Subcutaneous abdominal adipose tissue (tissue), 5 donors: ENCODE results near the gene PRMT3.

Experiments
- H3K27ac ChIP-seq: one replicate; pipeline ENCODE4 v1.7.0; 2013; ENCODE audit warnings: low read depth, mild to moderate bottlenecking, inconsistent platforms, low read length, moderate library complexity
- H3K27me3 ChIP-seq, 5 donors: one replicate each; pipeline ENCODE4 v1.7.0; 2013; ENCODE audit warnings: low read length in 5 of 5, inconsistent platforms in 1 of 5; ENCODE audit not compliant: control insufficient read depth in 5 of 5, insufficient read depth in 4 of 5
- H3K36me3 ChIP-seq, 5 donors: one replicate each; pipeline ENCODE4 v1.7.0; 2013; ENCODE audit warnings: low read length in 5 of 5; ENCODE audit not compliant: control insufficient read depth in 5 of 5, insufficient read depth in 5 of 5
- H3K4me1 ChIP-seq, 5 donors: one replicate each; pipeline ENCODE4 v1.7.0; 2013; ENCODE audit warnings: low read length in 5 of 5, mild to moderate bottlenecking in 3 of 5, moderate library complexity in 1 of 5; ENCODE audit not compliant: control insufficient read depth in 5 of 5, insufficient read depth in 5 of 5
- H3K4me3 ChIP-seq, 5 donors: one replicate each; pipeline ENCODE4 v1.7.0; 2013; ENCODE audit warnings: low read length in 5 of 5, low read depth in 1 of 5
- H3K9ac ChIP-seq, 5 donors: one replicate each; pipeline ENCODE4 v1.7.0; 2013; ENCODE audit warnings: low read length in 5 of 5, mild to moderate bottlenecking in 4 of 5, moderate library complexity in 3 of 5
- H3K9me3 ChIP-seq, 5 donors: one replicate each; pipeline ENCODE4 v1.7.0; 2013; ENCODE audit warnings: low read length in 5 of 5; ENCODE audit not compliant: control insufficient read depth in 5 of 5
- donor health status: healthy.
- donor health status: healthy.
- donor health status: healthy.
- donor health status: healthy.
- donor health status: healthy.

Gene PRMT3

GRCh38 chr11:20497124-20497792 lies 109.7 kb downstream of the PRMT3 start:
- H3K4me1 ChIP-seq: no peaks in the 10 kb centered on the region
- H3K27ac ChIP-seq: no peak overlapping the region
- no peak overlapping the region for H3K9ac ChIP-seq
- no peak overlapping the region for H3K4me3 ChIP-seq
- H3K36me3 ChIP-seq: peaks cover 3 to 17% (median 14%) of the 10 kb centered on the region in 5 donors
- H3K27me3 ChIP-seq: no peaks in the 10 kb centered on the region
- no peaks in the 10 kb centered on the region for H3K9me3 ChIP-seq

DNA sequence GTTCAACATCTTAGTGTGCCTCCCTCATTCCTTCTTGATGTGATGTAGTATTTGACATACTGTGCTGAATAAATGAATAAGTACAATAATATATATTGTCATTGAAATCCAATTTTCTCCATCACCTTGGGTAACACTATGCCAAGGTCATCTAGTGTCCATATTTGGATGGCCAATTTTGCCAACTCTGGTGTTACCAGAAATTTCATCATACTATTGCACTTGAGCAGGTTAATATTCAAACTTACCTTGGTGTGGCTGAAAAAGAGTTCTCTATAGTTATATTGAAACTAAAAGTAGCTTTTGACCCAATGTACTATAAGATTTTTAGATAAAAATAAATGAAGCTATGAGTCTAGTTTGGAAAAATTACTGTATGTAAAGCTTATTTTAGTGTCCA lies 113.7 kb downstream of the PRMT3 start:
- no peaks in the 10 kb centered on the region for H3K4me1 ChIP-seq
- H3K27ac ChIP-seq: no peak overlapping the region
- peaks cover 0 to 15% (median 8%) of the 10 kb centered on the region in 5 donors for H3K36me3 ChIP-seq
- H3K9me3 ChIP-seq: no peaks in the 10 kb centered on the region
- no peak overlapping the region for H3K4me3 ChIP-seq
- H3K27me3 ChIP-seq: no peaks in the 10 kb centered on the region
- H3K9ac ChIP-seq: no peak overlapping the region

DNA sequence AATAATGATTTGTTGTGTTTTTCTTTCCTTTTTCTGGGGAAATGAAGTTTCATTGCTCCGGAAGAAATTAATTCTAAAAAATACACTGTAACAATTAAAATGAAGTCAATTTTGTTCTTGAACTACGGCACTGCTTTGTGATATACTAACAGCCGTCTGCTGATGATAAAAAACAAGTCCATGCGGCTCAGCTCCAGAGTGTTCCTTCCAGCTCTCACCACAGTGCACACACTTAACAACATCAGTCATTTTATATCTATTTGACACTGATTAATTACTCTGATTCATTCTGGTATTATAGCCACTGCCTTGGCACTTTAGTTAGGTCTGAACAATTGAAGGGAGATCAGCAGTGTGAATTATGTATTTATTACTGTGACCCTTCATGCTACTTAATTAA lies 114.5 kb downstream of the PRMT3 start:
- Histone ChIP-seq H3K27ac (no peak overlapping the region), H3K9ac (no peak overlapping the region), H3K27me3 (no peaks in the 10 kb centered on the region), H3K9me3 (no peaks in the 10 kb centered on the region), H3K4me1 (no peaks in the 10 kb centered on the region), H3K4me3 (no peak overlapping the region), H3K36me3 (peaks cover 0 to 15% (median 5%) of the 10 kb centered on the region in 5 donors)

DNA sequence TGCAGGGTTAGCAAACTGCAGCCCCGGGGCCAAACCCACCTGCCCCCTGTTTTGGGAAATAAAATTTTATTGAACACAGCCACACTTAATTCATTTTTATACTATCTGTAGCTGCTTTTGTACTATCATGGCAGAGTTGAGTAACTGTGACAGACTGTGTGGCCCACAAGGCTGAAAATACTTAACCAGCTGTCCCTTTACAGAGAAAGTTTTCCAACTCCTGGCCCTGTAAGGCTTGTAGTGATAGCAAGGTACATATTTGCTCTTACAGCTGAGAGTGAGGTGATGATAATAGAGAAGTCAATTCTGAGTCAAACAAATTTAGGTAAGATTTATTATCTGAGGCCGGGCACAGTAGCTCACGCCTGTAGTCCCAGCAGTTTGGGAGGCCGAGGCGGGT lies 124.5 kb downstream of the PRMT3 start:
- H3K36me3 ChIP-seq: peaks cover 3 to 6% (median 4%) of the 10 kb centered on the region in 5 donors
- H3K27me3 ChIP-seq: peaks cover 0 to 3% (median 0%) of the 10 kb centered on the region in 5 donors
- H3K9me3 ChIP-seq: no peaks in the 10 kb centered on the region
- no peak overlapping the region for H3K27ac ChIP-seq
- no peak overlapping the region for H3K9ac ChIP-seq
- no peak overlapping the region for H3K4me3 ChIP-seq
- no peaks in the 10 kb centered on the region for H3K4me1 ChIP-seq

DNA sequence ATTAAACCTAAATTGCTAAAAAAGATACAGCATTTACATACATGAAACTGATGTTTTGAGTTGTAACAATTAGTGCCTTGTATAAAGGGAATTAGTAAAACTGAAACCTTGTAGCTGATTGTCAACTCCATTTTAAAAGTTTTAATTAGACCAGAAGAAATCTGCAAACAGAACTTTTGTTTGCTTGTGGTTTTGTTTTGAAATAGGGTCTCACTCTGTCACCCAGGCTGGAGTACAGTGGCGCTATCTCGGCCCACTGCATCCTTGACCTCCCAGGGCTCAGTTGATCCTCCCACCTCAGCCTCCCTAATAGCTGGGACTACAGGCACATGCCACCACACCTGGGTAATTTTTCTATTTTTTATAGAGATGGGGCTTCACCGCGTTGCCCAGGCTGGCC lies 125.4 kb downstream of the PRMT3 start:
- no peaks in the 10 kb centered on the region for H3K9me3 ChIP-seq
- H3K9ac ChIP-seq: no peak overlapping the region
- H3K36me3 ChIP-seq: peaks cover 3 to 6% (median 4%) of the 10 kb centered on the region in 5 donors
- H3K27ac ChIP-seq: no peak overlapping the region
- no peaks in the 10 kb centered on the region for H3K4me1 ChIP-seq
- no peak overlapping the region for H3K4me3 ChIP-seq
- H3K27me3 ChIP-seq: peaks cover 0 to 3% (median 0%) of the 10 kb centered on the region in 5 donors

GRCh38 chr11:20518323-20518834 lies 130.9 kb downstream of the PRMT3 start:
- H3K27me3 ChIP-seq: peaks cover 0 to 7% (median 3%) of the 10 kb centered on the region in 5 donors
- H3K4me3 ChIP-seq: no peak overlapping the region

GRCh38 chr11:20522536-20522935 lies 135.0 kb downstream of the PRMT3 start:
- Histone ChIP-seq H3K9me3 (no peaks in the 10 kb centered on the region), H3K36me3 (no peaks in the 10 kb centered on the region), H3K4me3 (no peak overlapping the region), H3K27ac (no peak overlapping the region), H3K27me3 (peaks cover 0 to 7% (median 0%) of the 10 kb centered on the region in 5 donors), H3K9ac (no peak overlapping the region), H3K4me1 (no peaks in the 10 kb centered on the region)

More at GRCh38 chr11:20518323-20518834, 130.9 kb downstream of the PRMT3 start:
- H3K27ac ChIP-seq: no peak overlapping the region
- no peaks in the 10 kb centered on the region for H3K4me1 ChIP-seq
- no peaks in the 10 kb centered on the region for H3K36me3 ChIP-seq
- no peaks in the 10 kb centered on the region for H3K9me3 ChIP-seq
- no peak overlapping the region for H3K9ac ChIP-seq

- no peaks in the 10 kb centered on the region for H3K36me3 ChIP-seq
- H3K27me3 ChIP-seq: no peaks in the 10 kb centered on the region
- H3K9me3 ChIP-seq: no peaks in the 10 kb centered on the region
- no peaks in the 10 kb centered on the region for H3K4me1 ChIP-seq
- H3K27ac ChIP-seq: no peak overlapping the region
- H3K4me3 ChIP-seq: no peak overlapping the region
- H3K9ac ChIP-seq: no peak overlapping the region
Observed at GRCh38 chr11:20529757-20530156, 142.2 kb downstream of the PRMT3 start.

DNA sequence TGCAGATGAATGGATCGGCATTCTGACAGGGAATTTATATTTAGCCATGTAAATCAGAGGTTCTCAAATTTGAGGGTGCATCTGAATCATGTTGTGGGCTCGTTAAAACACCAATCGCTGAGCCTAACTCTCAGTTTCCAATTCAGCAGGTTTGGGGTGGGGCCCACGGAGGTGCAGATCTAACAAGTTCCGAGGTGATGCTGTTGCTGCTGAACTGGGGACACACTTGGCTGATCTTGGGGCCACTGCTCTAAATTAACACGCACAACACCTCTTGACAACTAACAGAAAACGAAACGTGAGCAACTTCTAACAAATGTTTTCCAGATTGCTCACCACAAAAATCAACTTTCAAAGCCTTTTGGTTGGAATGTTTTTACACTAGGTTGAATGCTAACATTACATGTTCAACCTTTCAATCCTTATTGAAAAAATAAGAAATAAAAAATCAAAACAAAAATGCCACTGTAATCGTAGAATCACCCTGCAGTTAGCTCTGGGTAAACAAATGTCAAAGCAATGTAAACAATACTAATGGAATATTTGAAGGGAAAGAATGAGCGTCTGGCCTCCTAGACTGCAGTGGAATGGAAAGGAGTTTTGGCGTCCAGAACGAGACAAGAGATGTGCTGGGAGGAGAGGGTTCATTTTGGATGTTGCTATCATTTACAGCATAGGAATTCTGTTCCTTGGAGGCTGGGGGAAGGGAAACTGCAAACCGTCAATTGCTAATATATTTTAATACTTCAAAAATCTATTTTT lies 143.6 kb downstream of the PRMT3 start:
- H3K4me1 ChIP-seq: no peaks in the 10 kb centered on the region
- no peak overlapping the region for H3K9ac ChIP-seq
- no peaks in the 10 kb centered on the region for H3K9me3 ChIP-seq
- H3K27me3 ChIP-seq: peaks cover 0 to 5% (median 0%) of the 10 kb centered on the region in 5 donors
- H3K4me3 ChIP-seq: no peak overlapping the region
- H3K27ac ChIP-seq: no peak overlapping the region
- H3K36me3 ChIP-seq: no peaks in the 10 kb centered on the region

GRCh38 chr11:20535271-20535881 lies 147.9 kb downstream of the PRMT3 start:
- no peak overlapping the region for H3K4me3 ChIP-seq
- H3K9me3 ChIP-seq: peaks cover 0 to 5% (median 0%) of the 10 kb centered on the region in 5 donors
- no peak overlapping the region for H3K27ac ChIP-seq
- no peaks in the 10 kb centered on the region for H3K36me3 ChIP-seq
- no peaks in the 10 kb centered on the region for H3K4me1 ChIP-seq
- H3K9ac ChIP-seq: no peak overlapping the region
- H3K27me3 ChIP-seq: peaks cover 0 to 5% (median 0%) of the 10 kb centered on the region in 5 donors
